Stimulated activated naive CD8-positive, alpha-beta T cell treated with anti-CD3 and anti-CD28 coated beads, Interleukin-15, Interleukin-2, amounts not matched to agents 100 ng/mL and 50 ng/mL, for 24 hours (primary cell): Measurements from ENCODE around the gene DPY19L1.

Experiments used
- H3K27ac Mint-ChIP-seq: one replicate; pipeline ENCODE4 v1.8.0; 2021; ENCODE audit warnings: mild to moderate bottlenecking, mixed read lengths
- H3K27me3 Mint-ChIP-seq: one replicate; pipeline ENCODE4 v1.8.0; 2021; ENCODE audit warnings: mixed read lengths
- H3K36me3 Mint-ChIP-seq: one replicate; pipeline ENCODE4 v1.8.0; 2021; ENCODE audit warnings: low read depth, mixed read lengths
- H3K4me1 Mint-ChIP-seq: one replicate; pipeline ENCODE4 v1.8.0; 2021; ENCODE audit warnings: low read depth, mixed read lengths
- H3K4me3 Mint-ChIP-seq: one replicate; pipeline ENCODE4 v1.8.0; 2021; ENCODE audit warnings: mild to moderate bottlenecking, mixed read lengths
- H3K9me3 Mint-ChIP-seq: one replicate; pipeline ENCODE4 v1.8.0; 2021; ENCODE audit warnings: mixed read lengths

Gene DPY19L1

DNA sequence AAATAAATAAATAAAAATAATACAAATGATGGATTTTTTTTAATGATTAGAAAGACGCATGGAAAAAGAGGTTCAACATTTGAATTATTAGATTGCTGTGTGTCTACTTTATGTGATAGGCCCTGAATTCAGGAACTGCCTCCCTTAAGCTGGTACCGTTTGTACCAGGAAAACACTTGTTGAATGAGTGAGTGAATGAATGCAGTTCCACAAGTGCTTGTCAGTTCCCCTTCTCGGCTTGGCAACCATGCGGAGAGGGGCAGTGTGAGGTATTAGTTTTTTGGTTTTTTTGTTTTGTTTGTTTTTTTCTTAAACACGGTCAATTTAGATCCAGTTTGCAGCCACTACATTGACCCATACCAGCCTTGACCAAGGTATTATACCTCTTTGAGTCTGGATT lies 2.1 kb upstream of the DPY19L1 start:
- H3K4me3 Mint-ChIP-seq: no peak overlapping the region
- no peaks in the 10 kb centered on the region for H3K9me3 Mint-ChIP-seq

DNA sequence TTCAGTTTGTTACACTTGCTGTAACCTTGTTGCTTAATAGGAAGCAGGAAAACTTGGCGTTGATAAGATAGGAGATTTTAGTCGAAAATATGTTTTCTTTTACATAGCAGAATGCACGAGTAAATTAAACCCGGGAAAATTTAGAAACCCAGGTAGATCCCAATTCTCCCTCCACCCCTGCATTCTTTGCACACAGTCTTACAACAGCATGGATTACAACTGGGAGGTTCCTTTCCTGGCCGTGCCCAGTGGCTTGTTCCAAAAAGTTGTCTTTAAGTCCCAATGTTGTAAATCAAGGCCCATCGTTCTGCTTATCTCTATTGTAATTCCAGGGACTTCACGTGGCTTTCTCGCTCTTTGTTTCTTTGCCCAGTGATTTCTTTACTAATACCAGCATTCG lies 1.1 kb upstream of the DPY19L1 start:
- Mint-ChIP-seq H3K4me3 (peak overlapping the region; percentile 87), H3K9me3 (no peaks in the 10 kb centered on the region), H3K27me3 (no peaks in the 10 kb centered on the region), H3K27ac (peak overlapping the region; percentile 86), H3K36me3 (no peaks in the 10 kb centered on the region), H3K4me1 (peaks cover 32% of the 10 kb centered on the region)

More for the DNA sequence above, 2.1 kb upstream of the DPY19L1 start:
- H3K4me1 Mint-ChIP-seq: peaks cover 31% of the 10 kb centered on the region
- no peaks in the 10 kb centered on the region for H3K36me3 Mint-ChIP-seq
- no peaks in the 10 kb centered on the region for H3K27me3 Mint-ChIP-seq
- H3K27ac Mint-ChIP-seq: no peak overlapping the region

DNA sequence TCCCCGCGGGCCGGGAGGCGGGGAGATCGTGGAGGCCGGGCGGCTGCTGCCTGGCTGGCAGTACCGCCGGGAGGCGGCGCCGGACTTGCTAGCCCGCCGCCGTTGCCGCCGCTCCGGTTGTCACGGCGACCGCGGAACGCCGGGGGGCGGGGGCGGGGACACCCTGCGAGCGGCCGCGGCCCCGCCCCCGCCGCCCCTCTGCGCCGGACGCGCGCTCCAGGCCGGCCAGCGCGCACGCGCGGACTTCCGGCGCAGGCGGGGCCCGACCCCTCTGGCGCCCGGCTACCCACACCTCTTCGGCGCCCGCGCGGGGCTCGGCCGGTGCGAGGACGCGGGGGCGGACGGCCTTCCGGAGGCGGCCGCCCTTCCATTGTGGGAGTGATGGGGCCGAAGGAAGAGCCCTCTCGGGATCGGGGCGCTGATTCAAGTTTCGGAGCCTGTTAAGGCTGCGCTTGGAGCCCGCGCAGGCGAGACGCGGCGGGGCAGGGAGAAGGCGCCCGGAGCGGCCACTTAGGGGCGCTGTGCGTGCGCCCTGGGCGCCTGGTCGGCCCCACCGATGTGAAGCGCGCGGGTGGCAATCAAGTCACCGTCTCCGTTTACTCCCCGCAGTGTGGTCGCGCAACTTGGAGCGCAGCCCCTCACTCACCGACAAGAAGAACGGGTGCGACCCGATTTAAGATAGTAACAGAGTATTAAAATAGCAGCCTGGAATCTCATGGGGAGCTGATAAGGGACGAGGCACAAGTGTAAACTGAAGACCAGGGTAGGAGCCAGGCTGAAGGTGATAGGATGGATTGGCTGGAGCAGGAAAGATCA lies 449 bp upstream of the DPY19L1 start:
- no peaks in the 10 kb centered on the region for H3K27me3 Mint-ChIP-seq
- H3K9me3 Mint-ChIP-seq: no peaks in the 10 kb centered on the region
- H3K4me1 Mint-ChIP-seq: peaks cover 32% of the 10 kb centered on the region
- H3K4me3 Mint-ChIP-seq: peak overlapping the region; percentile 87
- H3K36me3 Mint-ChIP-seq: no peaks in the 10 kb centered on the region
- peak overlapping the region; percentile 86 for H3K27ac Mint-ChIP-seq

DNA sequence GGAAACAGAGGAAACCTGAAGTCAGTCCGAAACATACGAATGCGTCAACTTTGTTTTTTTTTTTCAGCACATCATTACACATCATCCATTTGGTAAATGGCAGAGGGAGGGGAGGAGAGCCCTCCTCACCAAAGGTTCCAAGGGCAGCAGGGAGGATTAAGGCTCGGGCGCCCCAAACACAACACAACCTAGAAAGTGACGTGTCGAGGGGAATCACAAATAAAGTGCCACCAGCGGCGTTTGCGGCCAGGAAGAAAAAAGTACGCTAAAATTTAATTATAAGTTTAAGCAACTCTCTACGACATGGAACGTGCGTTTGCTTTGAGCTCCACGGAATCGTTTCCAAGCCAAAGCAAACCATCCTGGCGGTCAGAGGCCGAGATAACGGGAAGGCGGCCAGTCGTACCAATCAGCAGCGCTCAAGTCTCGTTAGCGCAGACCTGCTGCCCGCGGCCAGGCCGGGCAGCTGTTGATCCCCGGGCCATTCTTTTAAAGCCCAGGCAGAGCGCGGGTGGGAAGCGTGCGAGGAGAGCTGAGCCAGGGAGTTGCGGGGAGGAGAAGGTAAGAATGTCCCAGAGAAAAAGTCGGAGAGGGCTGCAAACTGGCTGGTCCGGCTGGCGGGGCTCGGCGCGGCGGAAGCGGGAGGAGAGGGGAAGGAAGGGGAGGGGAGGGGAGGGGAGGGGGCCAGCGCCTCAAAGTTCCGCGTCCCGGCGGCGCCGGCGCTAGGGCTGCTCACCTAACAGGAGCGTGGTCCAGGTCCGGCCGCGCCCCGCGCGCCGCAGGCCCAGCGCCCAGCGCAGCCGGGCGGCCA lies 719 bp downstream of the DPY19L1 start:
- H3K4me1 Mint-ChIP-seq: peaks cover 32% of the 10 kb centered on the region
- no peaks in the 10 kb centered on the region for H3K36me3 Mint-ChIP-seq
- peak overlapping the region; percentile 91 for H3K4me3 Mint-ChIP-seq
- H3K9me3 Mint-ChIP-seq: no peaks in the 10 kb centered on the region
- no peaks in the 10 kb centered on the region for H3K27me3 Mint-ChIP-seq
- peak overlapping the region; percentile 76 for H3K27ac Mint-ChIP-seq

DNA sequence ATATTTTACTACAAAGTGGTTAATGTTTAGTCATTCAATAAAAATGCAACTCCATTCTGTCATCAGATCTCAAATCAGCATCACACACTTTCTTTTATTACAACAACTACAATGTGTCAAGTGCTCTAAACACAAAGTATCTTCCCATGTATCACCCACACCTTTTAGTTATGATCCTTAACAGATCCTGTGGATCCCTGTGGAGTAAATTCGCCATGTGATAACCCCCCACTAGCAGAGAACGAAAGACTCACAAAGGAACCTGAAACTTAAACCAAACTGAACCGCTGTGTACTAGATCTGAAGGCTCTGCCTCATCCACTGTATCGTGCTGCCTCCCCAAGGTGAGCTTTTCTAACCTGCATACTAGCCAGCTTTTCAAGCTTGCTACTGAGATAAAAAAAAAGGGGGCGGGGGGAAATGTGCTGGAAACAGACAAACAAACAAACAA lies 1.7 kb downstream of the DPY19L1 start:
- no peak overlapping the region for H3K27ac Mint-ChIP-seq
- peaks cover 32% of the 10 kb centered on the region for H3K4me1 Mint-ChIP-seq
- no peaks in the 10 kb centered on the region for H3K27me3 Mint-ChIP-seq
- H3K36me3 Mint-ChIP-seq: no peaks in the 10 kb centered on the region
- H3K4me3 Mint-ChIP-seq: peak overlapping the region; percentile 91
- no peaks in the 10 kb centered on the region for H3K9me3 Mint-ChIP-seq

DNA sequence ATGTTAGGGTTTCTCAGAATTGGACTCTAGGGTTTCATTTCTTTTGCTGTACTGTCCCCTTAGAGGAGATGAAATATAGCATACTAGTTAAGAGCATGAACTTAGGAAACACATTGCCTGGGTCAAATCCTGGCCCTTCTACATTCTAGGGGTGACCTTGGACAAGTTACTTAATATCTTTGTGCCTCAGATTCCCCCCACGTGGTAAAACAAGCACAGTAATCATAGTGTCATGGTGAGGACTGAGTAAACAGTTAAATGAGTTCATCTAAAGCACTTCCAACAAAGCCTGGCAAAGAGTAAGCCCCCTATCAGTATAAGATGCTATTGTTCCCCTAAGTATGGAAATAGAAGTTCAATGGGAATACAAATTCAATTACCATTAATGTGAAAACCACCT lies 5.1 kb downstream of the DPY19L1 start:
- Mint-ChIP-seq H3K4me1 (peaks cover 22% of the 10 kb centered on the region), H3K27ac (no peak overlapping the region), H3K9me3 (no peaks in the 10 kb centered on the region), H3K27me3 (no peaks in the 10 kb centered on the region), H3K36me3 (no peaks in the 10 kb centered on the region), H3K4me3 (no peak overlapping the region)

DNA sequence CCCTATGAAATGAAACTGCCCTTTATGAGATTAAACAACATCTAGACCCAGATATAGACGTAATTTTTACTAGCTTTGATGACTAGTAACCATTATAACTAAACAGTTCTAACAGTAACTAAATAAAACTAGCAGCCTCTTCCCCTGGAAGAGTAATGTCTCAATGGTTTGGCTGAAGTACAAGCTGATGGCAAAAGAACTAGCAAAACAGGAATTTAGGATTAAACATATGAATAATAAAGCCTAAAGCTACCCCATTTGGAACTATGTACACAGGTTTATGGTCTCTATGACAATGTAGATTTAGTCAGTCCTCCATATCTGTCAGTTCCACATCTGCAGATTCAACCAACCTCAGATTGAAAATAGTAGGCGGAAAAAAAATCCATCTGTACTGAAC lies 6.4 kb downstream of the DPY19L1 start:
- H3K4me1 Mint-ChIP-seq: peaks cover 16% of the 10 kb centered on the region
- no peaks in the 10 kb centered on the region for H3K27me3 Mint-ChIP-seq
- H3K4me3 Mint-ChIP-seq: no peak overlapping the region
- no peak overlapping the region for H3K27ac Mint-ChIP-seq
- H3K9me3 Mint-ChIP-seq: no peaks in the 10 kb centered on the region
- no peaks in the 10 kb centered on the region for H3K36me3 Mint-ChIP-seq

DNA sequence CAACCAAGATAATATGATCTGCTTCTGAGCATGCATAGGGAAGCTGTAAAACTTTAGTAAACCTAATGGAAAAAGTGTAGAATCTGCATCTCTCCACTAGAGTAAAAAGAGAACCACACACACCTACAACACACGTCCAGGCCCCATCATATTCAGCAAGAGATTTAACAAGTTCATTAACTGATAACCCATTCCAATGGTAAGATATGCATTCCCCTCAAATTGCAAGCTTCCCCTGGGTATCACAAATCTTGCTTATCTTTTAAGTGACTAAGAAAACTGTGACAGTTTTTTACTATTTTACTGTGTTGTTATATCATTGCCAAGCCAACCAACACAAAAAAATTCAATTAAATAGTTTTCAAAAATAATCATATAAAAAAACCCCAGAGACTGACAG lies 8.0 kb downstream of the DPY19L1 start:
- Mint-ChIP-seq H3K9me3 (no peaks in the 10 kb centered on the region), H3K4me3 (no peak overlapping the region), H3K4me1 (peaks cover under 1% of the 10 kb centered on the region), H3K36me3 (no peaks in the 10 kb centered on the region), H3K27ac (no peak overlapping the region), H3K27me3 (no peaks in the 10 kb centered on the region)

DNA sequence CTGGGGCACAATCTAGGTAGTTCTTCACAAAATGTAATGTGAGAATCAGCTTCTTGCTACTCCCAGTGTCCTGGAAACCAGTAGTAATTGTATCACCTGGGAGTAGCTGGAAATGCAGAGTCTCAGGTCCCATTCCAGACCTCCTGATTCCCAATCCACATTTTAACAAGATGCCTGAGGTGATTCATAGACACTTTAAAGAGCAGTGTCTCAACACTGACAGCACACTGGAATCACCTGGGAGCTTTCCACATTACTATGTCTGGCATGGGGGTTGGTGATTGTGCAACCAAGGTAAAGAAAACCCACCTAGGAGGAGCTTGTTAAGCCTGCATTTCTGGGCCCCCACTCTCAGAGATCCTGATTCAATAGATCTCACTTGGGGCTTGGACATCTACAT lies 11.1 kb downstream of the DPY19L1 start:
- H3K4me1 Mint-ChIP-seq: no peaks in the 10 kb centered on the region
- no peaks in the 10 kb centered on the region for H3K9me3 Mint-ChIP-seq
- no peak overlapping the region for H3K27ac Mint-ChIP-seq
- H3K36me3 Mint-ChIP-seq: no peaks in the 10 kb centered on the region
- no peak overlapping the region for H3K4me3 Mint-ChIP-seq
- no peaks in the 10 kb centered on the region for H3K27me3 Mint-ChIP-seq

DNA sequence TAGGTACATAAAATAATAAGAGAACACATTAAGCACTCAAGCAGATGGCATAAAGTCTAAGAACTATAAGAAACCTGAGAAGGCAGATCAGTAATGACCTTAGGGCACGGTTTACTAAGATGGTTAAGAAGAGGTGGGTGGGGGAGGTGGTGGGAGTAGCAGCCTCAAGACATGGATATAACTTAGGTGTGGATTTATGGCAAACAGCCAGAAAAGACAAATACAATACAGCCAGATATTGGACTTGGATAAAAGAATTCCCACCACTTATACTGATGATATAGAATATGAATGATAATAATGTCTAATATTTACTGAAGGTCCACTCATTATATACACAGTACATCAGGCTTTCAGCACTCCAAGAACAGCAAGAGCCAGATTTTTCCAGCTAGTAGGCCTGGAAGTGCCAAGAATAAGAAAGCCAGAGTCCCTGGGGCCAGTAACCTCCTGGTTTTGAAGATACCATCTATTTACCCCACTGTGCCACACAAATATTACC lies 11.9 kb downstream of the DPY19L1 start:
- no peak overlapping the region for H3K4me3 Mint-ChIP-seq
- no peaks in the 10 kb centered on the region for H3K9me3 Mint-ChIP-seq
- H3K27ac Mint-ChIP-seq: no peak overlapping the region
- no peaks in the 10 kb centered on the region for H3K4me1 Mint-ChIP-seq
- H3K36me3 Mint-ChIP-seq: no peaks in the 10 kb centered on the region
- no peaks in the 10 kb centered on the region for H3K27me3 Mint-ChIP-seq

DNA sequence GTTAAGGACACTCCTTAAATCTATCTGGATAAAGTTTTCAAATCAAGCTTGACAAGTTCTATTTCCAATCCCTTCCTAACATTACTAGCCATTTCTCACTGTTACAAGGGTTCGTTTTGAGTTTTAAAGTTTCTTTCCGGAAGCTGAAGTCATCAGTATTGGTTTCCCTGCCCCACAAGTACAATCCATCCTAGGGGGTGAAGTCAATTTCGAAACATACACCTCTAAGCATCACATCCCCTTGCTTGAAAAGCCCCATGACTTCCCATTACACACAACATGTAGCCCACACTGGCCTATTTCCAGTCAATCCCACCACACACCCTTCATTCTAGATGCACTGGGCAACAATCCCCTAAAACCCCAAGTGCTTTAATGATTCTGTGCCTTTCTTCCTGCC lies 13.0 kb downstream of the DPY19L1 start:
- Mint-ChIP-seq H3K36me3 (no peaks in the 10 kb centered on the region), H3K4me3 (no peak overlapping the region), H3K4me1 (no peaks in the 10 kb centered on the region), H3K27me3 (no peaks in the 10 kb centered on the region), H3K27ac (no peak overlapping the region), H3K9me3 (no peaks in the 10 kb centered on the region)

DNA sequence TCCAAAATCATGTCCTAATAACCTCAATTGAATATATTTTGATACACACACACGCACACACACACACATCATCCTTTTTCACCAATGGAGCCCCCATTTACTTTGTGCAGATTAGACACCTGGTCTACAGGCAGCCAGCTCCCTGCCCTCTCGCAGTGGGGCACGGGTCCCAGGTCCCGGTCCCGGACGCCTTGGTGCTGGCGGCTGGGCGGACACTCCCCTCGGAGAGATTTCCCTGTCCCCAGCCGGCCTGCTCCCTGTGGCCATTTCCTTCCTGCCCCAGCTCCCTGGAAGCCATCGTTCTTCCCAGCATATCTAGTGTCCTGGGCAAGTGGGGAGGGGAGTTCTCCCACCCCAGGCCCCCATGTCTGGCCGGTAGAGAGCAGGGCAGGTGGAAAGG lies 14.6 kb downstream of the DPY19L1 start:
- Mint-ChIP-seq H3K9me3 (no peaks in the 10 kb centered on the region), H3K4me3 (no peak overlapping the region), H3K27ac (no peak overlapping the region), H3K36me3 (no peaks in the 10 kb centered on the region), H3K4me1 (no peaks in the 10 kb centered on the region), H3K27me3 (no peaks in the 10 kb centered on the region)

DNA sequence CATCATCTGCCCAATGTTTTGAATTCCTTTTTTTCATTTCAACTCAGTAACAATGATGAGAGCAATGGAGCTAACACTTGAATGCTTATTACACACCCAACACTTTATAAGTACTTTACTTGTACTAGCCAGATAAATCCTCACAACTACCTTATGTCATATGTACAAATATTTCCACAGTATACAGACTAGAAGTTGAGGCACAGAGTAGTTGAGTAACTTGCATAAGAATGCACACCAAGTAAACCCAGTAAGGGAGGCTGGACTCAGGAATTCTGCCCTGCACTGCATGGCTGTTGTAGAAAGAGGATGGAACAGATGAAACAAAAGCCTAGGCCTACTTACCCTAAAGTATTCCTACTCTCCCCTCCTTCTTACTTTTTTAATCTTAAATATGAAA lies 15.8 kb downstream of the DPY19L1 start:
- Mint-ChIP-seq H3K4me3 (no peak overlapping the region), H3K4me1 (no peaks in the 10 kb centered on the region), H3K27ac (no peak overlapping the region), H3K36me3 (peaks cover 7% of the 10 kb centered on the region), H3K27me3 (no peaks in the 10 kb centered on the region), H3K9me3 (no peaks in the 10 kb centered on the region)

DNA sequence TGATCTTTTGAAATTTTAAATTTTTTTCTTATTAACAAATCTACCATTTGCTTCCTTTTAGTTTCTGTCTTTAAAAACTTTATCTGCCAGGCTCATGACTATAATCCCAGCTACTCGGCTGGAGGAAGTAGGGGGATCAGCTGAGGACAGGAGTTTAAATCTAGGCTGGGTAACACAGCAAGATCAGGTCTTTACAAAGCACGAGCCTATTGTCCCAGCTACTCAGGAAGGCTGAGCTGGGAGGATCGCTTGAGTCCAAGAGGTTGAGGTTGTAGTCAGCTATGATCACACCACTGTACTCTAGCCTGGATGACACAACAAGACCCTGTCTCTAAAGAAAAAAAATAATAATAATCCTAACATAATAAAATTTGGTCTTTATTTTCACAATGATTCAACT lies 17.5 kb downstream of the DPY19L1 start:
- H3K27me3 Mint-ChIP-seq: no peaks in the 10 kb centered on the region
- no peak overlapping the region for H3K4me3 Mint-ChIP-seq
- H3K9me3 Mint-ChIP-seq: no peaks in the 10 kb centered on the region
- H3K4me1 Mint-ChIP-seq: no peaks in the 10 kb centered on the region
- H3K36me3 Mint-ChIP-seq: peaks cover 17% of the 10 kb centered on the region
- no peak overlapping the region for H3K27ac Mint-ChIP-seq

DNA sequence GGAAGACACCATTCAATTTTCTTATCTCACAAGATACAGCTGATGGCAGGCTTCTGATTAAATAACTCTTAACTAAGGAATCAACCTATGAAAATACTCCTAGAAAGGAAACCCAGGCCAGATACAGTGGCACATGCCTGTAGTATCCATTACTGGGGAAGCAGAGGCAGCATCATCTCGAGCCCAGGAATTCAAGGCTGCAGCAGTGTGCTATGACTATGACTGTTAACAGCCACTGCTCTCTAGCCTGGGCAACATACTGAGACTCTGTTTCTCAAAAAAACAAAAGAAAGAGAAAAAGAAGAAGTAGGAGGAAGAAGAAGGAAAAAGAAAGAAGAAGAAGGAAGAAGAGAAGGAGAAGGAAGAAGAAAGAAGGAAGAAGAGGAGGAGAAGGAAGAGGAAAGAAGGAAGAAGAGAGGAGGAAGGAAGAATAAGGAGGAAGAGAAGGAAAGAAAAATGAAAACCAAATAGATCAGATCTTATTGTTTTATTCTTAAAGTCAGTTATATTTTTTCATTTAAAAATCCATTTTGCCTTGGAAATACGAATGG lies 18.0 kb downstream of the DPY19L1 start:
- H3K4me1 Mint-ChIP-seq: no peaks in the 10 kb centered on the region
- H3K4me3 Mint-ChIP-seq: no peak overlapping the region
- peaks cover 21% of the 10 kb centered on the region for H3K36me3 Mint-ChIP-seq
- no peak overlapping the region for H3K27ac Mint-ChIP-seq
- no peaks in the 10 kb centered on the region for H3K27me3 Mint-ChIP-seq
- no peaks in the 10 kb centered on the region for H3K9me3 Mint-ChIP-seq
